NT2/D1 (cell line): Measurements from ENCODE around the gene NR1I3.

Experiments
- SUZ12 ChIP-seq: IDR thresholded peaks from 2 replicates; pipeline ENCODE4 v1.6.1; 2011; ENCODE audit not compliant: insufficient read length, insufficient read depth; ENCODE audit errors: extremely low read depth
- YY1 ChIP-seq: IDR thresholded peaks from 2 replicates; pipeline ENCODE4 v1.6.1; 2011; ENCODE audit not compliant: insufficient read length, insufficient read depth
- ZNF274 ChIP-seq: IDR thresholded peaks from 2 replicates; pipeline ENCODE4 v1.6.1; 2011; ENCODE audit warnings: mild to moderate bottlenecking, low read depth, low read length

DNA sequence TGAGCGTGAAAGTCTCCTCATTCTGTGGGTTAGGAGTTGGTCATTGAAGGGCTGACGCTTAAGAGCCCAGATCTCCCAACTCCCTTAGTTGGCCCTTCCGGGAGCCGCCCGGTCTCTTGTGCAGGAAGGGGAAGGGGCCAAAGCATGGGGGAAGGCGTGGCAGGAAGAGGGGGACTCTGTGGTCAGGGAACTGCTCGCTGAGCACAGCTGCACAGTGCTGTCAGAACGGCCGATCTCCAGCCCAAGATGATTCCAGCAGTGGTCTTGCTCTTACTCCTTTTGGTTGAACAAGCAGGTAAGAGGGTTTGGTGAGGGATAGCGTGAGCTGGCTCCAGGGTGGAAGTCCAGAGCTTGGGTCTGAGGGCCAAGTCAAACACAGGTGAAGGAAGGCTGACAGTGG, 22.9 kb downstream of the NR1I3 start, which contains the start of gene FCER1G:
- TF ChIP-seq YY1 (no peak), ZNF274 (no peak), SUZ12 (no peak)
